Skeletal muscle tissue (tissue), 4 donors: ENCODE measurements around the gene TBL3. TPM values are rescaled to one million over a fixed set of nuclear protein-coding genes. Genes with fewer than 3 reads are reported as not detected.

Experiments
- H3K27ac ChIP-seq: one replicate; pipeline ENCODE4 v1.7.0; 2013; ENCODE audit warnings: mild to moderate bottlenecking, low read depth, low read length, inconsistent platforms
- H3K27me3 ChIP-seq, 3 donors: one replicate each; pipeline ENCODE4 v1.7.0; 2013; ENCODE audit warnings: low read length in 3 of 3; ENCODE audit not compliant: control insufficient read depth in 3 of 3, insufficient read depth in 3 of 3
- H3K36me3 ChIP-seq, 3 donors: one replicate each; pipeline ENCODE4 v1.7.0; 2013; ENCODE audit warnings: low read length in 3 of 3; ENCODE audit not compliant: control insufficient read depth in 3 of 3, insufficient read depth in 3 of 3
- H3K4me1 ChIP-seq, 3 donors: one replicate each; pipeline ENCODE4 v1.7.0; 2013; ENCODE audit warnings: low read length in 3 of 3, mild to moderate bottlenecking in 3 of 3; ENCODE audit not compliant: control insufficient read depth in 3 of 3, insufficient read depth in 3 of 3
- H3K4me3 ChIP-seq, 3 donors: one replicate each; pipeline ENCODE4 v1.7.0; 2013; ENCODE audit warnings: low read length in 3 of 3
- H3K9ac ChIP-seq, 3 donors: one replicate each; pipeline ENCODE4 v1.7.0; 2013; ENCODE audit warnings: low read length in 3 of 3, mild to moderate bottlenecking in 3 of 3, moderate library complexity in 2 of 3, low read depth in 1 of 3
- H3K9me3 ChIP-seq, 3 donors: one replicate each; pipeline ENCODE4 v1.7.0; 2013; ENCODE audit warnings: low read length in 3 of 3; ENCODE audit not compliant: control insufficient read depth in 3 of 3
- total RNA-seq: library from RNA; depleted of rRNA; stranded (reverse); fragments of >200 nt; gene quantifications from one replicate; pipeline ENCODE4 v1.2.3, GENCODE V29; 2014
- donor health status: Osteomylitis.

TBL3 gene
- total RNA-seq, 1 donor from 2014 or later = 18.8 TPM

DNA sequence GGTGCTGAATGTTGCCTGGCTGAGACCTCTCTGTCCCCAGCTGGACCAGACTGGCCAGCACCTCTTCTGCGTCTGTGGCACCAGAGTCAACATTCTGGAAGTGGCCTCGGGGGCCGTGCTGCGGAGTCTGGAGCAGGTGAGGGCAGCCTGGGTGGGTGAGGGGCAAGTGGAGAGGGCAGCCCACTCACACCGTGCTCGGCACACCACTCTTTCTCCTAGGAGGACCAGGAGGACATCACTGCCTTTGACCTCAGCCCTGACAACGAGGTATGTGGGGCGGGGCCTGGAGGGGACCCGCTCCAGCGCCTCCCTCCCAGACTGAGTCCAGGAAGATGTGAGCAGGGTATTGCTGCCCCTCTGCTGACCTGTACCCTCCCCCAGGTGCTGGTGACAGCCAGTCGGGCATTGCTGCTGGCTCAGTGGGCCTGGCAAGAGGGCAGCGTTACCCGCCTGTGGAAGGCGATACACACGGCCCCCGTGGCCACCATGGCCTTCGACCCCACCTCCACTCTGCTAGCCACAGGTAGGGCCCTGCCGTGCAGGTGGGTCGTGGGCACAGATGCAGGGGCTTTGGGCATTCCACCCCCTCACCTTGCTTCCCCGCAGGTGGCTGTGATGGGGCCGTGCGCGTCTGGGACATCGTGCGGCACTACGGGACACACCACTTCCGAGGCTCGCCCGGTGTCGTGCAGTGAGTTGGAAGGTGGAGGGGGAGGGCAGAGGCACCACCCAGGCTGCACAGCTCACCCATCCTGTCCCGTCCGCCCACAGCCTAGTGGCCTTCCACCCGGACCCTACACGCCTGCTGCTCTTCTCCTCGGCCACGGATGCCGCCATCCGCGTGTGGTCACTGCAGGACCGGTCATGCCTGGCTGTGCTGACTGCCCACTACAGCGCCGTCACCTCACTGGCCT lies 2.6 kb downstream of the TBL3 start:
- H3K9me3 ChIP-seq = no peaks in the 10 kb centered on the region
- H3K4me3 ChIP-seq = no peak overlapping the region
- H3K9ac ChIP-seq = no peak overlapping the region
- peaks cover 14 to 26% (median 20%) of the 10 kb centered on the region in 3 donors for H3K4me1 ChIP-seq
- H3K36me3 ChIP-seq = peaks cover 39 to 46% (median 45%) of the 10 kb centered on the region in 3 donors
- no peak overlapping the region for H3K27ac ChIP-seq
- H3K27me3 ChIP-seq = peaks cover 0 to 16% (median 8%) of the 10 kb centered on the region in 3 donors

DNA sequence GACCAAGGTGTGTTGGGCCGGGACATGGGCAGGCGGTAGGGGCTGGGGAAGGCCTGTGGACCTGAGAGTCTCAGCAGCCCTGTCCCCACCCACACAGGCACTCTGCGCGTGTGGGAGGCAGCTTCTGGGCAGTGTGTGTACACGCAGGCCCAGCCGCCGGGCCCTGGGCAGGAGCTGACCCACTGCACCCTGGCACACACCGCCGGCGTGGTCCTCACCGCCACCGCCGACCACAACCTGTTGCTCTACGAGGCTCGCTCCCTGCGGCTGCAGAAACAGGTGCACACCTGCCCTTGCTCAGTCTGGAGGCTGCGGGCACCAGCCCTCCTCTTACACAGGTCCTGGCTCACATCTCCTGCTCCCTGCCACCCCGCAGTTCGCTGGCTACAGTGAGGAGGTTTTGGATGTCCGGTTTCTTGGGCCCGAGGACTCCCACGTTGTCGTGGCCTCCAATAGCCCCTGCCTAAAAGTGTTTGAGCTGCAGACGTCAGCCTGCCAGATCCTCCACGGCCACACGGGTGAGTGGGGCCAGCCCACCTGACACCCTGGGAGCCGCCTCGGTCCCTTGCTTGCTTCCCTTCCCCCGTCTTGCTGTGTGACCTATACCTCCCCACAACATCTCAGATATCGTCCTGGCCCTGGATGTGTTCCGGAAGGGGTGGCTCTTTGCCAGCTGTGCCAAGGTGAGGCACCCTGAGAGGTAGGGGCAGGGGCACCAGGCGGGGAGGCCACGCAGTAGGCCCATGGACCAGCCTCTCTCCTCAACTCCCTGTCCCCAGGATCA lies 3.8 kb downstream of the TBL3 start:
- Histone ChIP-seq H3K36me3 (peaks cover 39 to 46% (median 45%) of the 10 kb centered on the region in 3 donors), H3K27me3 (peaks cover 3 to 20% (median 16%) of the 10 kb centered on the region in 3 donors), H3K9me3 (no peaks in the 10 kb centered on the region), H3K9ac (no peak overlapping the region), H3K27ac (no peak overlapping the region), H3K4me1 (peaks cover 19 to 33% (median 29%) of the 10 kb centered on the region in 3 donors), H3K4me3 (no peak overlapping the region)

DNA sequence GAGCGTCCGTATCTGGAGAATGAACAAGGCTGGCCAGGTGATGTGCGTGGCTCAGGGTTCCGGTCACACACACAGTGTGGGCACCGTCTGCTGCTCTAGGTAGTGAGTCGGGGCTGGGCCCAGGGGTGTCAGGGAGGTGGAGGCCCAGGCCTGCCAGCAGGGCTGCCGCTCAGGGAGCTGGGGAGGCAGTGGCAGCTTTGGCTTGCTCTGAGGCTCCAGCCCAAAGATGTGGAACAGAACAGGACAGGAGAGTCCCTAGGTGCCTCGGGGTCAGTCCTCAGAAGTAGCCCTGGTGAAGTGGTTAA lies 4.3 kb downstream of the TBL3 start:
- Histone ChIP-seq H3K36me3 (peaks cover 39 to 46% (median 45%) of the 10 kb centered on the region in 3 donors), H3K9me3 (no peaks in the 10 kb centered on the region), H3K4me1 (peaks cover 14 to 34% (median 27%) of the 10 kb centered on the region in 3 donors), H3K9ac (no peak overlapping the region), H3K27me3 (peaks cover 5 to 20% (median 20%) of the 10 kb centered on the region in 3 donors), H3K27ac (no peak overlapping the region), H3K4me3 (no peak overlapping the region)

DNA sequence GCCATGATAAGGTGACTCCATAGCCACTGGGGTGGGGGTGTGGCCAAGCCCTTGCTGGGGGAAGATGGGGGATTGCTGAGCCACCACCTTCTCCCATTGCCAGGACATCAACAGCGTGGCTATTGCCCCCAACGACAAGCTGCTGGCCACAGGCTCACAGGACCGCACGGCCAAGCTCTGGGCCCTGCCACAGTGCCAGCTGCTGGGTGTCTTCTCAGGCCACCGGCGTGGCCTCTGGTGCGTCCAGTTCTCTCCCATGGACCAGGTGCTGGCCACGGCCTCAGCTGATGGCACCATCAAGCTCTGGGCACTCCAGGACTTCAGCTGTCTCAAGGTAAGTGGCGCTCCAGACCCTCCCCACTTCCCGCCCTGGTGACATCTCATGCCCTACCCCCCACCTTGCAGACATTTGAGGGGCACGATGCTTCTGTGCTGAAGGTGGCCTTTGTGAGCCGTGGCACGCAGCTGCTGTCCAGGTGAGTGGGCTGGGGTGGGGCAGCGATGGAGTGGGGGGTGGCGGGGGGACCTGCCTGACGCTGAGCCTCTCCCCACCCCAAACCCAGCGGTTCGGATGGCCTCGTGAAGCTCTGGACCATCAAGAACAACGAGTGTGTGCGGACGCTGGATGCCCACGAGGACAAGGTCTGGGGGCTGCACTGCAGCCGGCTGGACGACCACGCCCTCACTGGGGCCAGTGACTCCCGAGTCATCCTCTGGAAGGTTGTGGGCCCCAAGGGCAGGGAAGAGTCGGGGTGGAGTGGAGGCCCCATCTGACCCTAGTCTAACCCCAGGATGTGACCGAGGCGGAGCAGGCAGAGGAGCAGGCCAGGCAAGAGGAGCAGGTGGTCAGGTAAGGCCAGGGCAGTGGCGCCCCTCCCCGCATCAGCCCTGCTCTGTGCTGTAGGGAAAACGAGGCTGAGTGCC lies 5.4 kb downstream of the TBL3 start:
- H3K9ac ChIP-seq = no peak overlapping the region
- no peak overlapping the region for H3K27ac ChIP-seq
- peaks cover 17 to 40% (median 30%) of the 10 kb centered on the region in 3 donors for H3K4me1 ChIP-seq
- no peaks in the 10 kb centered on the region for H3K9me3 ChIP-seq
- peaks cover 5 to 22% (median 20%) of the 10 kb centered on the region in 3 donors for H3K27me3 ChIP-seq
- peaks cover 39 to 46% (median 45%) of the 10 kb centered on the region in 3 donors for H3K36me3 ChIP-seq
- no peak overlapping the region for H3K4me3 ChIP-seq

DNA sequence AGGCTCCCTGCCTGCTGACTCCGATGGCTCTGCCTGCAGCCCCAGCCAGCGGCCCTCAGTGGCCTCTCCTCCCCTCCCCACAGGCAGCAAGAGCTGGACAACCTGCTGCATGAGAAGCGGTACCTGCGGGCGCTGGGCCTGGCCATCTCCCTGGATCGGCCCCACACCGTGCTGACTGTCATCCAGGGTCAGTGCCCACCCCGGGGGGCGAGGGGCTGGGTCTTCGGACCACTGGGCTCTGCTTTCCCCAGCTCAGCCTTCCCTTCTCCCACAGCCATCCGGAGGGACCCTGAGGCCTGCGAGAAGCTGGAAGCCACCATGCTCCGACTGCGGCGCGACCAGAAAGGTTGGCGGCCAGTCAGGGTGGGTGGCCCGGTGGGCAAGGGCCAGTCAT lies 6.0 kb downstream of the TBL3 start:
- H3K27me3 ChIP-seq = peaks cover 5 to 23% (median 20%) of the 10 kb centered on the region in 3 donors
- H3K4me3 ChIP-seq = no peak overlapping the region
- no peak overlapping the region for H3K27ac ChIP-seq
- H3K9ac ChIP-seq = no peak overlapping the region
- peaks cover 39 to 46% (median 45%) of the 10 kb centered on the region in 3 donors for H3K36me3 ChIP-seq
- no peaks in the 10 kb centered on the region for H3K9me3 ChIP-seq
- peaks cover 13 to 38% (median 26%) of the 10 kb centered on the region in 3 donors for H3K4me1 ChIP-seq

DNA sequence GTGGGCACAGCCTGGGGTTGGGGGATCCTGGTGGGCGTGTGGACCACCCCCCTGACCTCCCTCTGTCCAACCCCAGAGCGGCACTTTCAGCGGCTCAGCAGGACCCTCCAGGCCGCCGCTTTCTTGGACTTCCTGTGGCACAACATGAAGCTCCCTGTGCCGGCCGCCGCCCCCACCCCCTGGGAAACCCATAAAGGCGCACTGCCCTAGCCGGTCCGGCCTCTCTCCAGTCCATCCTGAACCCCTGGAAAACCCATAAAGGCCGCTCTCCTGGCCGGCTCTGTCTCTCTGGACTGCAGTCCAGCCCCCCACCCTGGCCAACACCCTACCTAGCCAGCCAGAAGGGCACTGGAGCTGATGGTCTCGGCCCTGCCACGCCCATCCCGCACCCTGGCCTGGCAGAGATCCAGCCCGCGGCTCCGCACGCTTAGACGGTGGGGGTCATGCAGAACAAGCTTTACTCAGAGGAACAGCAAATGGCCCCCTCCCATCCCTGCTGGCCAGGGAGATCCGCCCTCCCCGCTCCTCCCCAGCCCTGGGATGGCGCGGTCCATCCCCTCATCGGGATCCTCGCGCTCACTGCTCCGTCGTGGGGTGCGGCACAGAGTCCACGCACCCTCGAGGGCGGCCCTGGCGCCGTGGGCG lies 6.7 kb downstream of the TBL3 start:
- no peak overlapping the region for H3K9ac ChIP-seq
- no peak overlapping the region for H3K27ac ChIP-seq
- H3K4me1 ChIP-seq = peaks cover 17 to 37% (median 25%) of the 10 kb centered on the region in 3 donors
- H3K9me3 ChIP-seq = no peaks in the 10 kb centered on the region
- H3K4me3 ChIP-seq = no peak overlapping the region
- peaks cover 5 to 23% (median 20%) of the 10 kb centered on the region in 3 donors for H3K27me3 ChIP-seq
- peaks cover 39 to 46% (median 45%) of the 10 kb centered on the region in 3 donors for H3K36me3 ChIP-seq

DNA sequence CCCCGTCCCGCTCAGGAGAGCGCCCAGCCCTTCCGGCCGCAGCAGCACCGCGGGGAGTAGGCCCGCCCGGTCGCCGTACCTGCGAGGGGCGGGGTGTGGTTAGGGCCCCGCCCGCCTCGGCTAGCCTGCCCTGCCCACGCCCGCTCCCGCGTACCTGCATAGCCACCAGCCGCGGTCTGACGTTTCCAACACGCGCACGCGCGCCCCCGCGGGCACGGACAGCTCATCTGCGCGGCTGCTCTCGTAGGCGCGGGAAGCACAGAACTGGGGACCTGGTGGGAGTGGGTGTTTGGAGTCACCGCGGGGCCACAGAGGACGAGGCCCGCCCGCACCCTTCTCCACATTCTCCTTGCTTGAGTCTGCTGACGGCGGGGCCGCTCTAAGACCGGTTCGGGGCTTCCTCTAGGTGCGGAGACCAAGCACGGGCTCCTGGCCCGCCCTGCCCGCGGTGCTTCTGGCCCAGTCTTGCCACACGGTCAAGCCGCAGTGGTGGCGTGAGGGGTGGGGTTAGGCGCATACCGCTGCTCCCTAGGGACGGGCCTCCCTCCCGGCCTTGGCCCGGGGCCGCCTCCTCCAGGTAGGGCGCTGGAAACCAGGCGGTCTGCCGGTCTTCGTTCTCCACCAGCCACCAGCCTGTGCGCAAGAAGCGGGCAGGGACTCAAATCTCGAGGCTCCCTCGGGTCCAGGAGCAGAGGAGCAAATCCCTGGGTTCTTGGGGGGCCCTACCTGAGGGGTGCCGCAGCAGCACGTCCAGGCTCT lies 7.6 kb downstream of the TBL3 start:
- Histone ChIP-seq H3K9ac (no peak overlapping the region), H3K27ac (no peak overlapping the region), H3K9me3 (no peaks in the 10 kb centered on the region), H3K4me3 (no peak overlapping the region), H3K27me3 (peaks cover 5 to 23% (median 20%) of the 10 kb centered on the region in 3 donors), H3K36me3 (peaks cover 37 to 41% (median 40%) of the 10 kb centered on the region in 3 donors), H3K4me1 (peaks cover 18 to 37% (median 26%) of the 10 kb centered on the region in 3 donors)

DNA sequence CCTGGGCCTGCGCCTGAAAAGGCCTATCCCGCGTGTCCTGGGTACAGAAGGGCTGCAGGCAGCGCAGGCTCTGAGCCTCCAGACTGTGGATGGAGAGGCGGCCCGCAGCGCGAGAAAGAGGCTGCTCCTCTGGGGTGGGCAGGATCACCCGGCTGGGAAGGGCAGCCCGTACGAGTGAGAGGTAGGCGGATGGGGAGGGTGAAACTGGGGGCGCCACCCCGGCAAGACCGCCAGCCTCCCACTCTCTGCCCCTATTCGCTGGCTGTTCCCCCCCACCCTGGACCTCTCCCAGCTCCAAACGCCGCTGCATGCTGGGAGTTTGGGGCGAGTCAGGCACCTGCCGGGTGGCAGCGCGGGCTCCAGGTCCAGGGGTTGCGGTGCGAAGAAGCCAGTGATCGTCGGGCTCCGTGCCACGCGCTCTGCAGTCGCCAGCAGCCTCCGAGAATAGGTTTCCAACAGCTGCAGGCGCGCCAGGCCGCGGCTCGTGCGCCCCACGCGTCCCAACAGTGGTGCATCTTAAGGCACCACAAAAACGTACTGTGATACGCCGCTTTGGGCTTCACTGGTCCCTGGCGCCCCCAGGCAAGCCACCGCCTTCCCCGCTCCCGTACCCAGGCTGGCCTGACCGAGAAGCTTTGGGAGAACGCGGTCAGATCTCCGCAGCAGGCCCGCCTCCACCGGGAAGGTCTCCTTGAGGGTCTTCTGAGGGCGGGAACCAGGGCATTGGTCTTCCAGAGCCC lies 8.3 kb downstream of the TBL3 start:
- no peak overlapping the region for H3K27ac ChIP-seq
- peaks cover 30 to 34% (median 34%) of the 10 kb centered on the region in 3 donors for H3K36me3 ChIP-seq
- no peaks in the 10 kb centered on the region for H3K9me3 ChIP-seq
- H3K4me3 ChIP-seq = no peak overlapping the region
- H3K27me3 ChIP-seq = peaks cover 5 to 20% (median 17%) of the 10 kb centered on the region in 3 donors
- H3K4me1 ChIP-seq = peaks cover 25 to 45% (median 33%) of the 10 kb centered on the region in 3 donors
- H3K9ac ChIP-seq = peak overlapping the region in 1 of 3 donors; percentile 33
